Measurements from ENCODE around the gene CABLES1. TPM values are rescaled to one million over a fixed set of nuclear protein-coding genes. Genes with fewer than 3 reads are reported as not detected.

Gene CABLES1
- polyA plus RNA-seq, 2 of the 4 experiments (the other 2 are of a cell fraction): 4.5 to 8.6 TPM

DNA sequence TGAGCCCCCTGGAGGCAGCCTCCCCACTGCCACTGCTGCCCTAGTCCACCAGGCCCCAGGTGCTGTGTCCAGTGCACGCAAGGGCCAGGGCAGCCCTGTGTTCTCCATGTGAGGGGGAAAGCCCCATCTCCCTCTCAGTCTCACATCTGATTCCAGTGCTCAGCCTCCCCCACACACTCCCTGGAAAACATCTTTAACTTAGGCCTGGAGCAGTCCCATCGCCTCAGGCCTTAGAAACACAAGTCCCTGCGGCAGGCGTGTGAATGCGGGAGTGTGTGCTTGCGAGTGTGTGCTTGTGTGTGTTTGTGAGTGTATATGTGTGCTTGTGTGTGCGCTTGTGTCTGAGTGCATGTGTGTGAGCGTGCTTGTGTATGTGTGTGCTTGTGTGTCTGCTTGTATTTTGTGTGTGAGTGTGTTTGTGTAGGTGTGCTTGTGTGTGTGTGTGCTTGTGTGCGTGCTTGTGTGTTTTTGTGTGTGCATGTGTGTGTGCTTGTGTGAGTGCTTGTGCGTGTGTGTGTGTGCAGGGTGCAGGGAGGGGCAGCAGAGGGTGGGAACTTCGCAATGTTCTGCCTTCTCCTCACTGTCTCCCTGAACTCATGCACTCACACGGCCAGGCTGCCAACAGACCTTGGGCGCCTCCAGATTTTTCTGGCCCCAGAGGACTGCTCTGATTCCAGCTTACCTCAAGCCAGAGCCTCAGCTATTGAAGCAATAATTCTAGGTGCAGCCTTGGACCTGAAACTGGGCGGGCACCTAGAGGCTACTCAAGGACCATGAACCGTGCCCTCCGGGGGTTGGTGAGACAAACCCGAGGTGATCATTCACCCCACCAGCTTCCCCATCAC lies 139.6 kb downstream of the CABLES1 start:
- Histone ChIP-seq H3K4me3 (no peak overlapping the region), H3K4me2 (no peak overlapping the region), H3K27ac (no peak overlapping the region), H3K4me1 (no peaks in the 10 kb centered on the region), H3K9me3 (peaks cover 9% of the 10 kb centered on the region; the same call in 1 of the 3 replicates)
- TF ChIP-seq HDAC2 (IDR thresholded peaks at IDR 0.05): no peak
- TF ChIP-seq, protein P1, sequence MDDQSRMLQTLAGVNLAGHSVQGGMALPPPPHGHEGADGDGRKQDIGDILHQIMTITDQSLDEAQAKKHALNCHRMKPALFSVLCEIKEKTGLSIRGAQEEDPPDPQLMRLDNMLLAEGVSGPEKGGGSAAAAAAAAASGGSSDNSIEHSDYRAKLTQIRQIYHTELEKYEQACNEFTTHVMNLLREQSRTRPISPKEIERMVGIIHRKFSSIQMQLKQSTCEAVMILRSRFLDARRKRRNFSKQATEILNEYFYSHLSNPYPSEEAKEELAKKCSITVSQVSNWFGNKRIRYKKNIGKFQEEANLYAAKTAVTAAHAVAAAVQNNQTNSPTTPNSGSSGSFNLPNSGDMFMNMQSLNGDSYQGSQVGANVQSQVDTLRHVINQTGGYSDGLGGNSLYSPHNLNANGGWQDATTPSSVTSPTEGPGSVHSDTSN (IDR thresholded peaks at IDR 0.05): no peak
- TF ChIP-seq JUN (IDR thresholded peaks at IDR 0.05): no peak
- no peak for TF ChIP-seq EHF (CRISPR knock-in tag; IDR thresholded peaks at IDR 0.05)
- TF ChIP-seq EP300 (IDR thresholded peaks at IDR 0.05): no peak
- no peak for TF ChIP-seq CEBPB (IDR thresholded peaks at IDR 0.05)
- no peak for TF ChIP-seq RARB (CRISPR knock-in tag; IDR thresholded peaks at IDR 0.05)
- no peak for TF ChIP-seq SMC3 (IDR thresholded peaks at IDR 0.05)
- no peak for TF ChIP-seq ZSCAN20 (CRISPR knock-in tag; IDR thresholded peaks at IDR 0.05)
- TF ChIP-seq ZNF302 (CRISPR knock-in tag; IDR thresholded peaks at IDR 0.05): no peak
- no peak for TF ChIP-seq FOSB (CRISPR knock-in tag; IDR thresholded peaks at IDR 0.05)
- TF ChIP-seq FOSL2 (IDR thresholded peaks at IDR 0.05): no peak
- no peak for TF ChIP-seq FOSL2 (CRISPR knock-in tag; IDR thresholded peaks at IDR 0.05)
- TF ChIP-seq POLR2AphosphoS2 (conservative IDR thresholded peaks at IDR 0.05; ENCODE audit: low read length): no peak
- no peak for TF ChIP-seq FOXS1 (CRISPR knock-in tag; IDR thresholded peaks at IDR 0.05)
- TF ChIP-seq ZFP36 (IDR thresholded peaks at IDR 0.05; ENCODE audit: borderline replicate concordance, partially characterized antibody): no peak
- TF ChIP-seq NFE2L2 (conservative IDR thresholded peaks at IDR 0.05; ENCODE audit: low read length): no peak
- TF ChIP-seq JUNB (IDR thresholded peaks at IDR 0.05): no peak
- ATAC-seq (no peak), DNase-seq (ENCODE audit: low read depth in 1 of 2, low spot score in 1 of 2) (no peak), FAIRE-seq (no peak)
- POLR2A ChIA-PET: no interaction called here
- 93% methylated on average over 14 of the region's 17 CpGs for WGBS (ENCODE audit: missing lambda C conversion rate)
- CTCF ChIA-PET: no interaction called here

DNA sequence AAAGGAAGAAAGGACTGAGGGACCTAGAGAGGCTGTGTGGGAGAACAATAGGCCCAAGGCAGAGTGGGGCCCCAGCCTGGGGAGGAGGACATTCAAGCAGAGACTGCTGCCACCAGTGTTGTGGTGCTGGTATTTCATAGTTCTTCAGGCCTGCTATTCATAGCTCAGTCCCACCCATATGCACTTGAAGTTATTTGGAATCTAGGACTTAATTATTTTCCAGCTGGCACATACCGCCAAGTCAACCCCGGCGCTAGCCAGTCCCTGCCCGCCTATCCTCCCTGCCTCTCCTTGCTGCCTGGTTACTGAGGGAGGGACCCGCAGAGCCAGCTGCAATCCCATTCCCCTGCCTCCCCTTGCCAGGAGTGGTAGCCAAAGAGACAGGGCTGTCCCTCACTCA lies 141.2 kb downstream of the CABLES1 start:
- DNase-seq (ENCODE audit: low read depth in 1 of 2, low spot score in 1 of 2) (no peak), FAIRE-seq (no peak), ATAC-seq (no peak)
- no peak for TF ChIP-seq EP300 (IDR thresholded peaks at IDR 0.05)
- no peak for TF ChIP-seq RFX5 (IDR thresholded peaks at IDR 0.05)
- TF ChIP-seq, protein P2, sequence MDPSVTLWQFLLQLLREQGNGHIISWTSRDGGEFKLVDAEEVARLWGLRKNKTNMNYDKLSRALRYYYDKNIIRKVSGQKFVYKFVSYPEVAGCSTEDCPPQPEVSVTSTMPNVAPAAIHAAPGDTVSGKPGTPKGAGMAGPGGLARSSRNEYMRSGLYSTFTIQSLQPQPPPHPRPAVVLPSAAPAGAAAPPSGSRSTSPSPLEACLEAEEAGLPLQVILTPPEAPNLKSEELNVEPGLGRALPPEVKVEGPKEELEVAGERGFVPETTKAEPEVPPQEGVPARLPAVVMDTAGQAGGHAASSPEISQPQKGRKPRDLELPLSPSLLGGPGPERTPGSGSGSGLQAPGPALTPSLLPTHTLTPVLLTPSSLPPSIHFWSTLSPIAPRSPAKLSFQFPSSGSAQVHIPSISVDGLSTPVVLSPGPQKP (IDR thresholded peaks at IDR 0.05; ENCODE audit: low read depth, low read length): no peak
- TF ChIP-seq ZSCAN20 (CRISPR knock-in tag; IDR thresholded peaks at IDR 0.05): no peak
- TF ChIP-seq CBX2 (IDR thresholded peaks at IDR 0.05; ENCODE audit: borderline replicate concordance, low read depth): no peak
- no peak for TF ChIP-seq BHLHE40 (IDR thresholded peaks at IDR 0.05; ENCODE audit: low read depth, low read length)
- no peak for TF ChIP-seq FOXS1 (CRISPR knock-in tag; IDR thresholded peaks at IDR 0.05)
- TF ChIP-seq JUN (IDR thresholded peaks at IDR 0.05): no peak
- TF ChIP-seq NPAS2 (CRISPR knock-in tag; IDR thresholded peaks at IDR 0.05; ENCODE audit: borderline replicate concordance): no peak
- TF ChIP-seq KDM5A (IDR thresholded peaks at IDR 0.05): no peak
- no peak for TF ChIP-seq ESRRA (IDR thresholded peaks at IDR 0.05; ENCODE audit: borderline replicate concordance, low read length)
- TF ChIP-seq, protein P1 (IDR thresholded peaks at IDR 0.05): no peak
- TF ChIP-seq, protein P3, sequence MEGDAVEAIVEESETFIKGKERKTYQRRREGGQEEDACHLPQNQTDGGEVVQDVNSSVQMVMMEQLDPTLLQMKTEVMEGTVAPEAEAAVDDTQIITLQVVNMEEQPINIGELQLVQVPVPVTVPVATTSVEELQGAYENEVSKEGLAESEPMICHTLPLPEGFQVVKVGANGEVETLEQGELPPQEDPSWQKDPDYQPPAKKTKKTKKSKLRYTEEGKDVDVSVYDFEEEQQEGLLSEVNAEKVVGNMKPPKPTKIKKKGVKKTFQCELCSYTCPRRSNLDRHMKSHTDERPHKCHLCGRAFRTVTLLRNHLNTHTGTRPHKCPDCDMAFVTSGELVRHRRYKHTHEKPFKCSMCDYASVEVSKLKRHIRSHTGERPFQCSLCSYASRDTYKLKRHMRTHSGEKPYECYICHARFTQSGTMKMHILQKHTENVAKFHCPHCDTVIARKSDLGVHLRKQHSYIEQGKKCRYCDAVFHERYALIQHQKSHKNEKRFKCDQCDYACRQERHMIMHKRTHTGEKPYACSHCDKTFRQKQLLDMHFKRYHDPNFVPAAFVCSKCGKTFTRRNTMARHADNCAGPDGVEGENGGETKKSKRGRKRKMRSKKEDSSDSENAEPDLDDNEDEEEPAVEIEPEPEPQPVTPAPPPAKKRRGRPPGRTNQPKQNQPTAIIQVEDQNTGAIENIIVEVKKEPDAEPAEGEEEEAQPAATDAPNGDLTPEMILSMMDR (IDR thresholded peaks at IDR 0.05): no peak
- TF ChIP-seq CHD2 (IDR thresholded peaks at IDR 0.05; ENCODE audit: low read length, partially characterized antibody): no peak
- TF ChIP-seq GATA3 (IDR thresholded peaks at IDR 0.05; ENCODE audit: borderline replicate concordance): no peak
- TF ChIP-seq SMC3 (IDR thresholded peaks at IDR 0.05): no peak
- no peak for TF ChIP-seq RNF2 (IDR thresholded peaks at IDR 0.05; ENCODE audit: borderline replicate concordance, low read depth)
- TF ChIP-seq SREBF2 (IDR thresholded peaks at IDR 0.05): no peak
- TF ChIP-seq RAD21 (conservative IDR thresholded peaks at IDR 0.05 in 1 of 2, IDR thresholded peaks at IDR 0.05 in 1 of 2): no peak
- no peak overlapping the region for H3K27ac ChIP-seq
- no peak overlapping the region for H3K4me3 ChIP-seq
- ChIA-PET POLR2A (no interaction called here), CTCF (interaction anchor here (0.6 kb wide), 1 partner anchor 418 kb away, joined by 4 read pairs; no protein-coding TSS in a partner anchor)
- peaks cover 3% of the 10 kb centered on the region; the same call in 2 of the 3 replicates for H3K4me1 ChIP-seq
- H3K4me2 ChIP-seq: no peak overlapping the region
- no peaks in the 10 kb centered on the region for H3K9me3 ChIP-seq
- 100% methylated on average over 1 of the region's 5 CpGs for WGBS (ENCODE audit: missing lambda C conversion rate)
